WTC11 (cell line): ENCODE results near the gene ZNF747. TPM values are rescaled to one million over a fixed set of nuclear protein-coding genes. Genes with fewer than 3 reads are reported as not detected.

Experiments used
- ELF4 ChIP-seq: sonication (generic); formaldehyde crosslinking; IDR thresholded peaks from 2 replicates; pipeline ENCODE4 v1.8.1; 2022; ENCODE audit warnings: low read depth, mild to moderate bottlenecking, moderate library complexity, missing genetic modification reagents
- ESRRA ChIP-seq: sonication (generic); formaldehyde crosslinking; IDR thresholded peaks from 2 replicates; pipeline ENCODE4 v1.8.1; 2022; ENCODE audit warnings: mild to moderate bottlenecking, missing genetic modification reagents, borderline replicate concordance
- ETV6 ChIP-seq: sonication (generic); formaldehyde crosslinking; IDR thresholded peaks from 2 replicates; pipeline ENCODE4 v1.8.1; 2022; ENCODE audit warnings: mild to moderate bottlenecking, missing genetic modification reagents
- FOXP1 ChIP-seq: sonication (generic); formaldehyde crosslinking; IDR thresholded peaks from 2 replicates; pipeline ENCODE4 v1.8.0; 2022; ENCODE audit warnings: missing genetic modification reagents, mild to moderate bottlenecking, moderate library complexity, borderline replicate concordance
- GABPB1 ChIP-seq: sonication (generic); formaldehyde crosslinking; IDR thresholded peaks from 2 replicates; pipeline ENCODE4 v1.8.1; 2023; ENCODE audit warnings: mild to moderate bottlenecking, missing genetic modification reagents
- GRHL2 ChIP-seq: fragments of 250-450 bp; sonication (Bioruptor Pico); IDR thresholded peaks from 2 replicates; pipeline ENCODE4 v1.8.0; 2022; ENCODE audit warnings: mild to moderate bottlenecking, moderate library complexity; ENCODE audit not compliant: insufficient replicate concordance, severe bottlenecking
- KAT7 ChIP-seq: sonication (generic); formaldehyde crosslinking; IDR thresholded peaks from 2 replicates; pipeline ENCODE4 v1.8.1; 2023; ENCODE audit warnings: missing genetic modification reagents, mild to moderate bottlenecking, borderline replicate concordance
- MLX ChIP-seq: sonication (generic); formaldehyde crosslinking; IDR thresholded peaks from 2 replicates; pipeline ENCODE4 v1.8.1; 2023; ENCODE audit warnings: mild to moderate bottlenecking, missing genetic modification reagents, moderate library complexity
- MXD4 ChIP-seq: fragments of 250-450 bp; sonication (Bioruptor Pico); IDR thresholded peaks from 2 replicates; pipeline ENCODE4 v1.8.0; 2021; ENCODE audit warnings: mild to moderate bottlenecking, moderate library complexity, borderline replicate concordance
- NFATC4 ChIP-seq: fragments of 250-450 bp; sonication (Bioruptor Pico); IDR thresholded peaks from 2 replicates; pipeline ENCODE4 v1.9.0; 2021; ENCODE audit warnings: mild to moderate bottlenecking
- NFE2L1 ChIP-seq: sonication (generic); formaldehyde crosslinking; IDR thresholded peaks from 2 replicates; pipeline ENCODE4 v1.8.1; 2023; ENCODE audit warnings: missing genetic modification reagents
- SMAD4 ChIP-seq: sonication (generic); formaldehyde crosslinking; IDR thresholded peaks from 2 replicates; pipeline ENCODE4 v1.8.0; 2022; ENCODE audit warnings: mild to moderate bottlenecking, missing genetic modification reagents
- STAT6 ChIP-seq: sonication (generic); formaldehyde crosslinking; conservative IDR thresholded peaks from 2 replicates; pipeline ENCODE4 v1.8.1; 2023; ENCODE audit warnings: mild to moderate bottlenecking, low read depth, missing genetic modification reagents, moderate library complexity
- USF1 ChIP-seq: sonication (generic); formaldehyde crosslinking; IDR thresholded peaks from 2 replicates; pipeline ENCODE4 v1.8.0; 2022; ENCODE audit warnings: mild to moderate bottlenecking, missing genetic modification reagents
- ZBTB21 ChIP-seq: sonication (generic); formaldehyde crosslinking; IDR thresholded peaks from 2 replicates; pipeline ENCODE4 v1.8.1; 2023; ENCODE audit warnings: mild to moderate bottlenecking, missing genetic modification reagents, borderline replicate concordance
- ZMAT4 ChIP-seq: fragments of 250-450 bp; sonication (Bioruptor Pico); IDR thresholded peaks from 2 replicates; pipeline ENCODE4 v1.9.0; 2021; ENCODE audit warnings: mild to moderate bottlenecking
- ZNF219 ChIP-seq: sonication (generic); formaldehyde crosslinking; IDR thresholded peaks from 2 replicates; pipeline ENCODE4 v1.8.0; 2023; ENCODE audit warnings: missing genetic modification reagents, mild to moderate bottlenecking, borderline replicate concordance
- ZNF263 ChIP-seq: sonication (generic); formaldehyde crosslinking; IDR thresholded peaks from 2 replicates; pipeline ENCODE4 v1.8.1; 2022; ENCODE audit warnings: low read depth, mild to moderate bottlenecking, moderate library complexity, missing genetic modification reagents
- ZNF416 ChIP-seq: fragments of 250-450 bp; sonication (Bioruptor Pico); IDR thresholded peaks from 2 replicates; pipeline ENCODE4 v1.9.0; 2021; ENCODE audit warnings: mild to moderate bottlenecking, inconsistent platforms
- ZNF532 ChIP-seq: fragments of 250-450 bp; sonication (Bioruptor Pico); IDR thresholded peaks from 2 replicates; pipeline ENCODE4 v1.9.0; 2021; ENCODE audit warnings: mild to moderate bottlenecking, borderline replicate concordance
- total RNA-seq: library from RNA; stranded (reverse); gene quantifications from 3 replicates; pipeline ENCODE4 v1.2.3, GENCODE V29; 2021
- TF ChIP-seq, protein P1 (sequence below): sonication (generic); formaldehyde crosslinking; IDR thresholded peaks from 2 replicates; pipeline ENCODE4 v1.8.1; 2023; ENCODE audit warnings: mild to moderate bottlenecking, missing genetic modification reagents, borderline replicate concordance
- TF ChIP-seq, protein P2 (sequence below): sonication (generic); formaldehyde crosslinking; IDR thresholded peaks from 2 replicates; pipeline ENCODE4 v1.8.1; 2022; ENCODE audit warnings: missing genetic modification reagents, borderline replicate concordance
- TF ChIP-seq, protein P3 (sequence below): sonication (generic); formaldehyde crosslinking; IDR thresholded peaks from 2 replicates; pipeline ENCODE4 v1.8.0; 2022; ENCODE audit warnings: mild to moderate bottlenecking, missing genetic modification reagents

ZNF747 gene
- total RNA-seq, 1 experiment from 2014 or later = 11.3 TPM

DNA sequence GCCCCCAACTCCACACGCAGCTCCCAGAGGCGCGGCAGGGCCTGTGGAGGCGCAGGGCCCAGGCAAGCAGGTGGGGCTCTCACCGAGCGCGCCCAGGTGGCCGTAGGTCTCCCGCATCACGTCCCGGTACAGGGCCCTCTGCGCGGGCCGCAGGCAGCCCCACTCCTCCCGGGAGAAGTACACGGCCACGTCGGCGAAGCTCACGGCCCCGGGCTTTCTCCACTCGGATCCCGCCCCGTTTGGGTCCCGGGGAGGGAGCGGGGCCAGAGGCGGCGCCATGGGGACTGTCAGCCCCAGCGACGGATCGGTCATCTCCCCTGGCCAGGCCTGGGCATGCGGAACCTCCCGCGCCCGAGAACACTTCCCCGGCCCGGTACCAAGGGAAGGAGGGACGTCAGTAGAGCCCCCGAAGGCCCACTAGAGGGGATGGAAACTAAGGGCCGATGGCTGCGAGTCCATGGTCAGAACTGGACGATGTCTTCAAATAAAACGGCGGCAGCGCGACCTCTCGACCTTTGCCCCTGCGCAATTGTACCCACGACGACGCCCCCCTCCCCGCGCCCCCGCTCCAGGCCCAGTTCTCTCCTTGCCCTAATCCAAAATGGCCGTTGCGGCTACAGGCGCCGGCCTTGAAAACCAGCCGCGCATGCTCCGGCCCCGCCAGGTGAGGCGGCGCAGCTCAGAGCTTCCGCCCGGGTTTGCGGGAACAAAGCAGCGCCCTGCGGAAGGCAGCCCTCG is at the start of gene ZNF747 (continued):
- TF ChIP-seq ETV6 (CRISPR knock-in tag) (no peak), MXD4 (no peak), ZNF416 (CRISPR knock-in tag) (no peak), GABPB1 (peak; percentile 7; the same call in 1 of the 2 replicates), FOXP1 (no peak; the same call in 1 of the 2 replicates), ESRRA (peak; percentile 86), USF1 (0 out of 2 replicates have a peak, but pooled peaks have one; percentile 15), STAT6 (CRISPR knock-in tag) (no peak), NFATC4 (CRISPR knock-in tag) (no peak), SMAD4 (CRISPR knock-in tag) (no peak), ELF4 (no peak), ZNF219 (CRISPR knock-in tag) (peak; percentile 52; the same call in 1 of the 2 replicates), MLX (CRISPR knock-in tag) (0 out of 2 replicates have a peak, but pooled peaks have one; percentile 47), ZNF263 (CRISPR knock-in tag) (no peak), GRHL2 (CRISPR knock-in tag) (no peak), ZMAT4 (no peak), NFE2L1 (no peak; the same call in 1 of the 2 replicates), ZBTB21 (CRISPR knock-in tag) (peak; percentile 45; the same call in 1 of the 2 replicates), KAT7 (CRISPR knock-in tag) (peak; percentile 75; the same call in 1 of the 2 replicates), ZNF532 (CRISPR knock-in tag) (no peak)
- TF ChIP-seq, protein P1, sequence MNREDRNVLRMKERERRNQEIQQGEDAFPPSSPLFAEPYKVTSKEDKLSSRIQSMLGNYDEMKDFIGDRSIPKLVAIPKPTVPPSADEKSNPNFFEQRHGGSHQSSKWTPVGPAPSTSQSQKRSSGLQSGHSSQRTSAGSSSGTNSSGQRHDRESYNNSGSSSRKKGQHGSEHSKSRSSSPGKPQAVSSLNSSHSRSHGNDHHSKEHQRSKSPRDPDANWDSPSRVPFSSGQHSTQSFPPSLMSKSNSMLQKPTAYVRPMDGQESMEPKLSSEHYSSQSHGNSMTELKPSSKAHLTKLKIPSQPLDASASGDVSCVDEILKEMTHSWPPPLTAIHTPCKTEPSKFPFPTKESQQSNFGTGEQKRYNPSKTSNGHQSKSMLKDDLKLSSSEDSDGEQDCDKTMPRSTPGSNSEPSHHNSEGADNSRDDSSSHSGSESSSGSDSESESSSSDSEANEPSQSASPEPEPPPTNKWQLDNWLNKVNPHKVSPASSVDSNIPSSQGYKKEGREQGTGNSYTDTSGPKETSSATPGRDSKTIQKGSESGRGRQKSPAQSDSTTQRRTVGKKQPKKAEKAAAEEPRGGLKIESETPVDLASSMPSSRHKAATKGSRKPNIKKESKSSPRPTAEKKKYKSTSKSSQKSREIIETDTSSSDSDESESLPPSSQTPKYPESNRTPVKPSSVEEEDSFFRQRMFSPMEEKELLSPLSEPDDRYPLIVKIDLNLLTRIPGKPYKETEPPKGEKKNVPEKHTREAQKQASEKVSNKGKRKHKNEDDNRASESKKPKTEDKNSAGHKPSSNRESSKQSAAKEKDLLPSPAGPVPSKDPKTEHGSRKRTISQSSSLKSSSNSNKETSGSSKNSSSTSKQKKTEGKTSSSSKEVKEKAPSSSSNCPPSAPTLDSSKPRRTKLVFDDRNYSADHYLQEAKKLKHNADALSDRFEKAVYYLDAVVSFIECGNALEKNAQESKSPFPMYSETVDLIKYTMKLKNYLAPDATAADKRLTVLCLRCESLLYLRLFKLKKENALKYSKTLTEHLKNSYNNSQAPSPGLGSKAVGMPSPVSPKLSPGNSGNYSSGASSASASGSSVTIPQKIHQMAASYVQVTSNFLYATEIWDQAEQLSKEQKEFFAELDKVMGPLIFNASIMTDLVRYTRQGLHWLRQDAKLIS (CRISPR knock-in tag) = no peak
- TF ChIP-seq, protein P2, sequence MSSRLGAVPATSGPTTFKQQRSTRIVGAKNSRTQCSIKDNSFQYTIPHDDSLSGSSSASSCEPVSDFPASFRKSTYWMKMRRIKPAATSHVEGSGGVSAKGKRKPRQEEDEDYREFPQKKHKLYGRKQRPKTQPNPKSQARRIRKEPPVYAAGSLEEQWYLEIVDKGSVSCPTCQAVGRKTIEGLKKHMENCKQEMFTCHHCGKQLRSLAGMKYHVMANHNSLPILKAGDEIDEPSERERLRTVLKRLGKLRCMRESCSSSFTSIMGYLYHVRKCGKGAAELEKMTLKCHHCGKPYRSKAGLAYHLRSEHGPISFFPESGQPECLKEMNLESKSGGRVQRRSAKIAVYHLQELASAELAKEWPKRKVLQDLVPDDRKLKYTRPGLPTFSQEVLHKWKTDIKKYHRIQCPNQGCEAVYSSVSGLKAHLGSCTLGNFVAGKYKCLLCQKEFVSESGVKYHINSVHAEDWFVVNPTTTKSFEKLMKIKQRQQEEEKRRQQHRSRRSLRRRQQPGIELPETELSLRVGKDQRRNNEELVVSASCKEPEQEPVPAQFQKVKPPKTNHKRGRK (CRISPR knock-in tag) = no peak
- TF ChIP-seq, protein P3, sequence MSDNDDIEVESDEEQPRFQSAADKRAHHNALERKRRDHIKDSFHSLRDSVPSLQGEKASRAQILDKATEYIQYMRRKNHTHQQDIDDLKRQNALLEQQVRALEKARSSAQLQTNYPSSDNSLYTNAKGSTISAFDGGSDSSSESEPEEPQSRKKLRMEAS (CRISPR knock-in tag) = peak; percentile 66
